ENCODE measurements around the gene USP28.

- TF ChIP-seq CTCF (IDR thresholded peaks at IDR 0.05) (no peak), POLR2A (IDR thresholded peaks at IDR 0.05) (no peak)
Measured at GRCh38 chr11:113877670-113878055, 2.3 kb upstream of the USP28 start.

Measured in Peyer's patch (tissue), 4 donors.